ENCODE results near the gene SLC9A2.

Gene SLC9A2

GRCh38 chr2:102619414-102620319, at the start of gene SLC9A2:
Gene SLC9A2, plus strand, starts transcription at chr2:102619553. Its CDS starts 296 bp downstream, at chr2:102619849.
- DNase-seq (ENCODE audit: low read depth): no peak

DNA sequence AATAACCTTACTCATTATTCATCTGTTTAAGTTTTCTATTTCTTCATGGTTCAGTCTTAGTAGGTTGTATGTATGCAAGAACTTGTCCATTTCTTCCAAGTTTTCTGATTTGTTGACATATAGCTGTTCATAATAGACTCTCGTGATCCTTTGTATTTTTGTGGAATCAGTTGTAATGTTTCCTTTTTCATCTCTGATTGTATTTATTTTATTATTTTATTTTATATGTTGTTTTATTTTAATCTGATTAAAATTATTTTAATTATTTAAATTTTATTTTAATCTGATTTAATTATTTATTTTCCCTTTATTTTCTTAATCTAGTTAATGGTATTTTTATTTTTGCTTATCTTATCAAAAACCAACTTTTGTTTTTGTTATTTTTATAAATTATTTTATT, 43.5 kb upstream of the SLC9A2 start:
- DNase-seq (ENCODE audit: low read depth): no peak

- no peak for DNase-seq (ENCODE audit: low read depth)
Measured at GRCh38 chr2:102578376-102578775, 41.0 kb upstream of the SLC9A2 start.

GRCh38 chr2:102581911-102582310, 37.4 kb upstream of the SLC9A2 start:
- DNase-seq (ENCODE audit: low read depth): no peak

DNA sequence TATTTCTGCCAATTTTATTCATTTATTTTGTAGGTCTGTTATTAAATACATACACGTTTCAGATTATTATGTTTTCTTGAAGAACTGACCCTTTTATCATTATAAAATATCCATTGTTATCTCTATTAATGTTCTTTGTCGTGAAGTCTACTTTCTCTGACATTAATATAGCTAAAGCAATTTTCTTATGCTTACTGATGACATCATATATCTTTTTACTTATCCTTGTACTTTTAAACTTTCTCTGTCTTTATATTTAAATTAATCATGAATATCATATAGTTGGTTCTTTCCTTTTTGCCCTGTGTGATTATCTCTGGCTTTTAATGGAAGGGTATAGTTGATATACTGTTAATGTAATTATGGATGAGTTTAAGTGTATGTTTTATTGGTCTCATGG, 36.5 kb upstream of the SLC9A2 start:
- DNase-seq (ENCODE audit: low read depth): no peak

DNA sequence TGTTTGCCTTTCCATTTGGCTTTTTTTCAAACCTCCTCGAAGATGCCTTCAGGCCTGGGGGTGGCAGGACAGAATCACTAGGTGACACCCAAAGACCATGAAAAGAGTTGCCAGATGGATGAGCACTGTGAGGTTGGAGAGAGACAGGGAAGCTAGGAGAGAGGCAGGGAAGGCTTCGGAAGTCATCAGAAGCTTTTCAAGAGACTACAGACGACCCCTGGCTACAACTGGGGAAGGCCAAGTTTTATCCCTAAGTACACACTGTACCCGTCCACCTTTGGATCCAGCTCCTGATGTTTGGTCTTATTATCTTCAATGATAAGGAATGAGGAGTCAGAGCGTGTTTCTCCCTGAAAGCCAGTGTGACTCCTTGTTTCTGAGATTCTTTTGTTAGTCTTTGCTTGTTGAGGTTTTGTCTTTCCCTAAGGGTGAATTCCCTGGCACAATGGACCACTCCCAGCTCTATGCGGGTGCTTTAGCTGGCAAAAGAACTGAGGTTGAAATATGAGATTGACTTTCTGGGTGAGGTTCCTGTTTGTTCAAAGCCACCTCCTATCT, 33.4 kb upstream of the SLC9A2 start:
- no peak for DNase-seq (ENCODE audit: low read depth)

DNA sequence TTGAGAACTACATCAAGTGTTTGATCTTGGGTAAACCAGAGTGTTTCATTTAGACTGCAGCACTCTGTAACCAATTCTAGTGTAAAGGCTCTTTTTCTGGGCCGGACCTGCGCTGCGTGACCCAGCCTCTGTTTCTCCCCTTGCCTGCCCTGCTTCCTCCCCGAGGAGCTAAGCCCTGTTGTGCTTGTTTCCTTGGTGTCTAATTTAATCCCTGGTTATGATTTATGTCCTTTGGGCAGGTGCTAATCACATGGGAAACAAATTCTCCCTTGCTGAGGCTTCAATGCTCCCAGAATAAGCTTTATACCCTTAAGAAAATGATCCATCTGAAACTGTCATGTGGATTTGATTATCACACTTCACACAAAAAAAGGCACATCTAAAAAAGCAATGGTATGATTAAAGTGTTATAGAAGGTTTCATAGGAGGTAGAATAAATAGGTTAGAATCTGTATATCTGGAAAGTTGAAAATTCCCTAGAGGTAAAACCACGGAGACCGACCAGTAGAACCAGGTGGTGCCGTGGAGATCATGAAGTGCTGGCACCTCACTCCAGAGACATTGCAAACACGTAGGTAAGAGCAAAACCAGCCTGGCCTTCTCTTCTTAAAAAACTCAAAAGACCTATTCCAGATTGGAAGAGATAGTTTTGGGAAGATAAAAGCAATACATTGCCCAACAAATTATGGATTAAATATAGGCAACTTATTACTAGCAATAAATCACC, 31.0 kb upstream of the SLC9A2 start:
- DNase-seq (ENCODE audit: low read depth): no peak

DNA sequence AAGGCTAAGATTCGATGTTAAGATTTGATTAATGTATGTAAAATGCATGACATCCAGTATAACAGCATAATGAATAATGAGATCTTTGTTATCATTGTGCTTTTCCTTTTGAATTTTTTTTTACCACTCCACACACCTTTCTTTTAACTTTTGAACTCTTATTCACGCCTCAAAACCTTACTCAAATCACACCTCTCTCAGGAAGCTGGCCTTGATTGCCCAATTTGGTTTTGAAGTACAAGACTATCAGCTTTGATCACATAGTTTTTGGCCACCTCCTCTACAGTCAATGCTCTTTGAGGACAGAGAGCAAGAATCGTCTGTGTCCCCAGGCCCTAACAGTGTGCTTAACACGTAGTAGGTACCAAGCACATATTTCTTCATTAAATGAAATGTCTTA, 29.9 kb upstream of the SLC9A2 start:
- DNase-seq (ENCODE audit: low read depth): no peak

GRCh38 chr2:102591491-102592045, 27.8 kb upstream of the SLC9A2 start:
- DNase-seq (ENCODE audit: low read depth): no peak

- DNase-seq (ENCODE audit: low read depth): no peak
Measured at GRCh38 chr2:102592601-102593000, 26.8 kb upstream of the SLC9A2 start.

GRCh38 chr2:102593516-102593915, 25.8 kb upstream of the SLC9A2 start:
- no peak for DNase-seq (ENCODE audit: low read depth)

DNA sequence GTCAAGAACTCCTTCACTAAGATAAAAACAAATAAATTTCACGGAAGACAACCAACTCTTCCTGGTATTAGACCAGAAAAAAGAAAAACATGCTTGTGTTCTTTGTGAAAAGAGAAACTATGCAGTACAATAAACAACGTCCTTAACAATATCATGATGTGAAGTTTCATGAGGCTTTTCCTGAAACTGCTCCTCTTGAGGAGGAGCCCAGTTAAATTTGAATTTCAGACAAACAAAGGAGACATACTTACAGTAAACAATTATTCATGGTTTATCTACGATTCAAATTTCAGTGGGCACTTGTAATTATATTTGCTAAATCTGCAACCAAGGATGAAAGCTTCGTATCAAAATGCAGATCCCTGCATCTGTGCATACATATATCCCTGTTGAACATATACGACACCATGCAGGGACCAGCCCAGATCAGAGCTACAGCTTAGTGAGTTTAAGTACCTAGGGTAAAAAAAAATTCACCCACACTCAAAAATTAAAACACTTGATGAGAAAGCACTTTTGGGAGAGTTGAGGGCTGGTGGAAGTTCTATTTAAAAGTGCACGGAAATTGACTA, 24.8 kb upstream of the SLC9A2 start:
- DNase-seq (ENCODE audit: low read depth): no peak

DNA sequence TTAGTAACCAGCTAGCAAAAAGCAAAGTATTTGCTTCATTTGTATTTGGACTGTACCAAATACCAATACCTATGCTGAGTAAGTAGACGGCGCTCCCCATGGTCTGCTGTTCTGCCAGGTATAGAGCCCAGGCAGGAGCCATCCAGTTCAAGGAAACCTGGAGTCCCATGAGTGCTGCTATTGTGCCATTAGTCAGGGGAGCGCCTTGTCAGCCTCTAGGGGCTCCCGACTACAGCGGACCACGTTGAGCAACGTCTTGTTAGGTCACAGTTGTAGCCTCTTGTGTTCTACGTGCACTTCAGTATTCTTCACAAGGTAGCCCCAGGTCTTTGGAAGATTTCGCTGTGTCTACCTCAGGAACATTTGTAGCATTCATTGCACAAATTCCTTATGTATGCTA, 21.6 kb upstream of the SLC9A2 start:
- DNase-seq (ENCODE audit: low read depth): no peak

- no peak for DNase-seq (ENCODE audit: low read depth)
Measured at GRCh38 chr2:102599486-102599885, 19.9 kb upstream of the SLC9A2 start.

DNA sequence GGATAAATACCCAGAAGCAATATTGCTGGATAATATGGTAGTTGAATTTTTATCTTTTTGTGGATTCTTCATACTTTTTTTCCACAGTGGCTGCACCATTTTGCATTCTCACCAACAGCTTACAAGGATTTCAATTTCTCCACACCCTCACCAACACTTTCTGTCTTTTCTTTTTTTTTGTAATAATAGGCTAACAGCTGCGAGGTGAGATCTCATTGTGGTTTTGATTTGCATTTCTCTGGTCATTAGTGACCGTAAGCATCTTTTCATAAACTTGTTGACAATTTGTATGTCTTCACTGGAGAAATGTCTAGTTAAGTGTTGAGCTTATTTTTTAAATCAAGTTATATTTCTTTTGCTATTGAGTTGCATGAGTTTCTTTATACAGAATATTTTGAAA, 17.6 kb upstream of the SLC9A2 start:
- no peak for DNase-seq (ENCODE audit: low read depth)

DNA sequence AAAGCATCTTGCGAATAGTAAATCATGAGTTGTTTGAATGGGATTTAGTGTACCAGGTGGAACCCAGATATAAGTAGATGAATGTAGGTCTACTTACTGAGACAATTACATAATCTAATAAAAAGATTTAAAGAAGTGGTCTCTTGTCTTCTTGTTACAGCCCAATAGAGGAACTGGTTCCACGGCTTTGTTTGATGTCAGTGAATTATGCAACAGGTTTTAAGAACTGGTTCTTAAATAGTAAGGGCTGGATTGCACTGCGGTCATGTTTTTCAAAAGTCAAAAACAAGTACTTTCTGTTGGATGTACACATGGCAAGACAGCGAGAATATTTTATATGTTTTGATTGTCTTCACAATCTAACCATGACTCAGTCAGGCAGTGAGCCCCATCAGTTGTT, 15.4 kb upstream of the SLC9A2 start:
- DNase-seq (ENCODE audit: low read depth): no peak

- no peak for DNase-seq (ENCODE audit: low read depth)
Measured at GRCh38 chr2:102604769-102605168, 14.6 kb upstream of the SLC9A2 start.

DNA sequence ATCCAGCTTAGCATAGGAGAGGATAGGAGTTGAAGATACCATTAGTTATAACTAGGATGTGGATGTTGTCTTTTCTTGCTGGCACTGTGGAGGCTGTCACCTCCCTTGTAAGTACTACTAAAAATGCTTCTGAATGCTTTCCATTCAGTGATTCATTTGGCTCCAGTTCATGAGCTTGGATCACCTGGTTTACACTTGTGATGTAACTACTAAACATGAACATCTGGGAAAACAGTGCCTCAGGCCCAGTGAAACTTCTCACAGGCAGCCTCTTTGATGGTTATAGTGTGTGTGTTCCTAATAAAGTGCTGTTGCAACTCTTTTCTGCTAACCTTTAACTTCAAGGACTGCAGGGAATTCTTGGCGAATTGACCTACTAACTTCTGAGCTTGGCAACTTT, 13.0 kb upstream of the SLC9A2 start:
- DNase-seq (ENCODE audit: low read depth): no peak

GRCh38 chr2:102615620-102616436, 3.5 kb upstream of the SLC9A2 start:
- DNase-seq (ENCODE audit: low read depth): no peak

- no peak for DNase-seq (ENCODE audit: low read depth)
Measured at GRCh38 chr2:102618452-102619413, 620 bp upstream of the SLC9A2 start.
